GM19328 (cell line): ENCODE measurements around the gene RGL4.

Experiments used
- ATAC-seq: cut with Tn5 transposase; IDR thresholded peaks from one replicate; pipeline ENCODE4 v1.9.1; 2021; ENCODE audit warnings: mild to moderate bottlenecking, moderate library complexity; ENCODE audit not compliant: unreplicated experiment

The RGL4 gene

DNA sequence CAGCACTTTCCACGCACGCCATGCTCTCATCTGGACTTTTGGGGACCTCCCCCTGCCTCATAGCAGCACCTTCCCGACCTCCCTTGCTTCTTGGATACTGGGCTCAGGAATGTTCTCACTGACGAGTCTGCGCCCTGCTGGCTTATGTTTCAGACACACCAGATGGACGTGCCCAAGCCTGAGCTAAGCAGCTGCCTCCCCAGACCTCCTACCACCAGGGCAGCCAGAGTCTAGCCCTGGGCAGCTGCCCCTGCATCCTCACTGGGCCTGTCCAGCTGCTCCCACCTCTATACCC, 13.2 kb upstream of the RGL4 start:
- no peak for ATAC-seq

DNA sequence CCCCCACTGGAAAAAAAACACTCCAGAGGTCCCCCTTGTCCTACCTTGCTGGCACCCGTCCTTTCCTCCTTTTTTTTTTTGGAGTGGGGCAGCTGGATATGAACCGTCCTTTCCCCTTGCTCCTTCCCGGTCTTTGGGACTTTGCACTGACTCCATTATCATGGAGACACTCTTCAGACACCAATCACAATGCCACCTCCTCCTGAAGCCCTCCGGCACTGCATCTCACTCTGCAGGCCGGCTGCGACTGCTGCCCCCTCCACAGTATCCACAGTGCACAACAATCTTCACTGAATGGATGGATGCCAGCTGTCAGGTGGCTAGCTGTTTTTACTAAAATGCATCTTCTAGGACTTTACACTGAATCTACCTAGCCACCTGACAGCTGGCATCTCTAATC, 12.7 kb upstream of the RGL4 start:
- no peak for ATAC-seq

DNA sequence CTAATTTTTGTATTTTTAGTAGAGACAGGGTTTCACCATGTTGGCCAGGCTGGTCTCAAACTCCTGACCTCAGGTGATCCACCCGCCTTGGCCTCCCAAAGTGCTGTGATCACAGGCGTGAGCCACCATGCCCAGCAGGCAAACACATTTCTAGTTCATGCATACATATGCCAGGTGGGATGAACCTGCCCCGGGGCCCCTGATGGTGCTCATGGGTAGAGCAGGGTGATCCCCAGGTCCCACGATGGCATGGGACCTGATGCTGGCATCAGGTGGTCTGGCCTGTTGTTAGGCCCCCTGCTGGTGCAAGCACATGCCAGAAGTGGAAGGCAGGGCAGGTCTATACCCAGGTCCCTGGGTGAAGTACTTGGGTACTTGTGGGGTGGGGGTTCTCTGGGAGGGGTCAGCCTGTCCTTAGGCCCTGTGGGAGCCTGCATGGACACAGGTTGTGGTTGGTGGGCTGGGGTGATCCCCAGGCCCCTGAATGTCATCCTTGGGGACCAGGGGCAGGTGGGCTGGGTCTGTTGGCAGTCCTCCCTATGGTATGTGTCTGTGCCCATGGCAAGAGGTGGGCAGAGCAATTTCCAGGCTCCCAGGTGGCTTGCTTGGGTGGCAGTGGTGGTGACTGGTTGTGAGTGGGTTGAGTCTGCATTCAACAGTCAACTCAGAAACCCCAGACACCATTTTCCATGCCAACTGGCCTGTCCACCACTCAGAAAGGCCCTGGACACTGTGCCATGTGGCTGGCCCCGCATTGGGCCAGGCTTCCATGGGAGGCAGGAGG, 9.6 kb upstream of the RGL4 start:
- ATAC-seq: no peak

DNA sequence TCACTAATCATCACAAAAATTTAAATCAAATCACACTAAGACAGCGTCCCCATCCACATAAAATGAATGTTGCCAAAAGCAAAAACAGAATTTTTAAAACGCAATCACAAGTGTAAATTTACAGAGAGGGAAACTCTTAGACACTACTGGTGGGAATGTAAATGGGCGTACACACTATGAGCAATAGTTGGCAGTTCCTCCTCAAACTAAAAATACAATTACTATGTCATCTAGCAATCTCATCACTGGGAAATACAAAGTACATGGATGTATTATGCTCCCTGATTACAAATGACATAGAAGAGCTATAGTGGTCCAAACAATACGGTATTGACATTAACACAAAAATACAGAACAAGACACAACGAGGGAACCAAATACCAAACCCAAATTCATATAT, 8.7 kb upstream of the RGL4 start:
- ATAC-seq: no peak

DNA sequence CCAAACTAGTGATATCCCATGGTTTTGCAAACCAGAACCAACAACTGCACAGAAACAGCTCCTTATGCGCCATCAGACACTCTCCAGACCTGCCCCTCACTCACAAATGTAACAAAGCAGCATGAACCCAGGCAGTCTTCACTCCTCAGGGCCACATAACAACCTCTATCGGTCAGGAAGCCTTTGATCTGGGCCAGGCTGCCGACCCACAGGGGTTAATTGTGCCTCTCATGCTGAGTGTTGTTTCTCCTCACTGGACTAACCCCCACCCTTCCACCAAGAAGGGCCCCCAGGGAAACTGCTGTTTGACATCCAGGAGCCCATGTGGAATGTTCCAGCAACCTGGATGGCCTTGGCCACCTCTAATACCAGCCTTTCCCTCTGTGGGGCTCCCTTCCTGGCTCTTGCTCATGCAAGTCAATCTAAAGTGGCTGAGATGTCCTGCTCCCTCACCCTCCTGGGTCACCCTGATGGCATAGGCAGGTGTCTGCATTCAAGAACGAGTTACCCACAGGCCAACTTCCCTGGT, 7.9 kb upstream of the RGL4 start:
- ATAC-seq: no peak

DNA sequence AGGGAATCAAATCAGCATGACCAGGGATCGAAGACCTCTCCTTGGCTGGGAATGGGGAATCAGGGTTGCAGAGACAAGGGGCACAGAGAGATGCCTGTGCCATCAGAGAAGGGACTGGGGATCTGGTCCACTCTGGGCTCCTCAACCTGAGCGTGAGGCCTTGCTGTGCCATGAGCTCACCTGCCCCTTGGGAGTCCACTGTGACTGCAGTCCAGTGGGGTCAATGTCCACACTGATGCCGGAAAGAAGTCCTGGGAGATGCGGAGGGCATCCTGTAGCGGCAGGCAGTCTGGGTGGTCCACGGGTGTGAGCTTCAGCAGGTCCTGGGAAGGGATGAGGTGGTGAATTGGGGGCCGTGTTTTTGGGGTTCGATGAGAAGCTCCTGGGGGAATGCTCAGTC, 7.3 kb upstream of the RGL4 start:
- ATAC-seq: no peak

DNA sequence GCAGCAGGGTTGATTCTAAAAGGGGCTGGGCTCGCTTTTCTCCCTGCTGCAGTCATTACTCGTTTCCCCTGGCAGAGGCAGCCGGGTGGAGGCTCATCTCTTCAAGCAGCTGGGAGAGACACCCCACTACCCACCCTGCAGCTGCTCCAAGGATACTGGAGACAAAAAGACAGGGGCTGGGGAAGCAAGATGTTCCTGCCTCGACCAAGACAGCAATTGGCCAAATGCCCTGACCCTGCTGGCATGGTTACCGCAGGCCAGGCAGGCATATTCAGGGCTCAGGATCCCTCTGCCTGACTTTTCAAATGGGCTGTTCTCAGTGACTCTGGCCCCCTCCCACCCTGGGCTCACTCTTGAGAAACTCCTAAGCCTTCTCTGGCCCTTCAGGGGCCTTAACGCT, 6.8 kb upstream of the RGL4 start:
- ATAC-seq: no peak

DNA sequence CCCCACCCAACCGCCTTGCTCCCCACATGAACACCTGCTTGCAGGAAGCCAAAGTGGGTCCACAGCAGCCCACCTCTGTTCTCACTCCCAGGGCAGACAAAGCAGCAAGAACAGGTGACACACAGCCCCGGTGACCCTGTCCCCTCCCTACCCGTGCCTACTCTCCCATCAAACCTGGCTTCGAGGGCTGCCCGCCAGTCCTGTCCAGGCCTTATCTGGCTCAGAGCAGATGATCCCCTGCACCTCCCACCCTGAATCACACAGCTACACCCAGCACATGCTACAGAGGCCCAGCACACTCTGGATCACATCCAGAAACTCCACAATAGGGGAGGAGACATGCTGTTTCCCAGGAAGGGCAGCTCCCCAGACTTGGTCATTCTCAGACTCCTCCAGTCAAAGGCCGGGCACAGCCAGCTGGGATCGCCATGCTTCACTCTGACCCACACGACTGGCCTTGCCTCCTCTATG, 6.2 kb upstream of the RGL4 start:
- ATAC-seq: no peak

DNA sequence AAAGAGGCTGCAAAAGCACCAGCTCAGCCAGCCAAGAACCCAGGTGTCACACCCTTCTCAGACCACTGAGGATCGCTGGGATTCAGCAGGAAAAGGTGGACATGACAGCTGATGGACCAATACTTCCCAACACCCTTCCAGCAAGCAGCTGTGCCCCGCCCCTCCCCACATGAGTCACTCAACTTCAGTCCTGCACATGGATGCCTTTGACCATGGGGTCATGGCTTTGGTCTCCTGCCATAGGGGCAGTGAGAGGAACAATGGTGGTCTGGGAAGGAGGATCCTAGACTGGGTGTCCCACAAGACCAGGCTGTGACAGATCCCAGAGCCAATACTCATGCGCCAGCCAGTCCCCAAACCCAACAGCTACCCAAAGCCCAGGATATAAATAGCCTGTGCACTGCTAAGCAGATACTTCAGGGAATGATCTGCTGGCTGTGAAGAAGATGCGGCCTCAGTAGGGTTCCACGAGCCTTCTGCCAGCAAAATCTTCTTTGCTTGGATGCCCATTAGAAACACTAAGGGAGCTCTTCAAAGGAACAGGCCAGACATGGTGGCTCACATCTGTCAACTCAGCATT, 5.5 kb upstream of the RGL4 start:
- no peak for ATAC-seq

DNA sequence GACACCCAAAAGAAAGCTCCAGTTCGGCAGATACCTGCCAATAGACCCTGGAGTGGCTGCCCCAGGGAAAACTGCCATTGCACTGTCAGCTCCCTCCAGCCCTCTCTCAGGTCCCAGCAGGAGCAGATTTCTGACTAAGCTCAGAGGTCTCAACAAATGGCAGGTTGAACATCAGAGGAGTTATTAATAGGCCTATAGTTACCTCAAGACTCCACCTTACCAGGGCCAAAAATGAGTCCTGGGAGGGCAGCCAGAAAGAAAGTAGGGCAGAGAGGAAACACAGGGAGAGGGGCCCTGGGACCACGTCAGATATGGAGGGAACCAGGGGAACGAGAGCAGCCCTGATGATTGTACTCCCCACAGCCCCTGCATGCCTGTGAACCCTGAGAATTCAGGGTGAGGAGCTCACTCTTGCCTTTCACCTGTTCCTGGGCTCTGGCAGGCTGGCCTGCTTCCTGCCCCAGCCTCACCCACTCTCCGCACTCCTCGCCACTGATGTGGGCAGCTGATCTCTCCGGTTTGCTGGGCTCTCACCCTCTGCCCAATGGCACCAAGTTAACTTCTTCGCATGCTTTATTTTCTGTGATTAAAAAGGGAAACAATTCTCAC, 4.3 kb upstream of the RGL4 start:
- ATAC-seq: no peak

DNA sequence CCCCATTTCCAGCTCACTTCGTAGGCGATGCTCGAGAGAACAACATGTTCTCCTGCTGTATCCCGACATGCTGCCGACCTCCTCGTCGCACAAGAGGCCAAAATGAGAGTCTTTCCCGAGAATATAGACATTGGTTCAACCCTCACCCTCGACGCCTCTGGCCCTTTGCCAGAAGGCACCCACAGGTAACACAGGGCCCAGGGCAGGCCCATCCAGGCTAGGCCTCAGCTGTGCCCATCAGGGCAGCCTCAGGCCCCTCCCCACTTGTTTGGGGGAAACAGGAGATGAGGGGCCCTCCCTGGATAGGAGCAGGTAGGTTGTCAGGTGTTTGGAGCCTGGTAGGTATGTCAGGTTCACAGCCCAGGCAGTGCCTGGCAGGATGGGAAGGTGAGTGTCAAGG, 2.7 kb upstream of the RGL4 start:
- ATAC-seq: no peak

DNA sequence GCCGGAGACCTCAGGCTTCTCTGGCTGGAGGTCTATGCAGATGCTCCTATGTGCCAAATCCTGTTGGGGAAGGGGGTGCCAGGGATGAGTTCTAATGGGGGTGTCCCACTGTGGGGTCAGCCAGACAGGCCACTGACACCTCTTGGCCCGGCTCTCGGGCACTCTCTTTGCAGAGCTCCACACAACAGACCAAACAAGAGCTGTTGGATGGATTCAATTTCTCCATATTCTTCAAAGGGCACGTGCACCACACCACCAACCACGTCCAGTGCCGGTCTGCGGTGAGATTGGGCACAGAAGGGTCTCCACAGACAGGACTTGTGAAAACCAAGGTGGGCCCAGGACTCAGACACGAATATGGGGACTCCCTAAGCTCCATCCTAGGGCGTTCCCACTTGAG, 2.2 kb upstream of the RGL4 start:
- ATAC-seq: no peak

DNA sequence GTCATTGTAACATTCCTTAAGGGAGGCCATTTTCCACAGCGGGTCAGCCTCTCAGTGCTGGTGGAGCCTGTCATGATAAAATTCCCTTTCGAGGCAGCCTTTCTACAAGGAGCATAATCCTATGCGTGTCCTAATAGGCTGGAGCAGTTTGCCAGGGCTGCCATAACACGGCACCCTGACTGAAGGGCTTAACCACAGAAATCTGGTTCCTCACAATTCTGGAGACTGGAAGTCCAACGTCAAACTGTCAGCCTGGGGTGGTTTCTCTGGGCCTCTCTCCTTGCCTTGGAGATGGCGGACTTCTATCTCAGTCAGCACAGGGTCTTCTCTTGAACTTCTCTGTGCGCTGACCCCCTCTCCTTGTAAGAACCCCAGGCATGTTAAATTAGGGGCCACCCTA, 1.4 kb upstream of the RGL4 start:
- ATAC-seq: no peak

DNA sequence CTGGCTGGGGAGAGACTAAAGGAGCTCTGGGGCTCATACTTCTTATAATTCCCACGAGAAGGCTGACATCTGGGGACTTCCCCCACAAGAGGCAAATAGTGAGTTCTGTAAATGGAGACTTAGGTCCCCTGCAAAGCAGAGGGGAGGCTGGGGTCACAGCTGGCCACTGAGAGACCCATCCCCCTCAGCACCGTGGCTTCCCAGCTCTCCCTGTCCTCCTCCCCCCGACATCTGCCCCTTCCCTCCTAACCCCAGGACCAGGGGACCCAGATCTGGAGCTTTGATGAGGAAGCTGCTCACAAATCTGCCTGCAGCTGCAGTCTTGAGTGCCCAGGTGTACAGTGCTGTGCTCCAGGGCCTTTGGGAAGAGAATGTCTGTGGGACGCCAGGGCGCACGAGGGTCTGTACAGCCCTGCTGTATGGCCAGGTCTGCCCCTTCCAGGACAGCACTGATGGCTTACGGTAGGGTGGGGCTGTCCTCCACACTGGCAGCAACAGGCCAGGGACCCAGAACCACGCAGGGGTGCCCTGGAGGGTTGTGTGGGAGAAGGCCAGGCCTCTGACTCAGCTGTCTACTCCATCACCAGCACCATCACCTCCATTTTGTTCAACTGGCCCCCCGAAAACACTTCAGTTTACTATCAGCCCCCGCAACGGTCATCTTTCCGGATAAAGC, 1.1 kb downstream of the RGL4 start:
- ATAC-seq: no peak

DNA sequence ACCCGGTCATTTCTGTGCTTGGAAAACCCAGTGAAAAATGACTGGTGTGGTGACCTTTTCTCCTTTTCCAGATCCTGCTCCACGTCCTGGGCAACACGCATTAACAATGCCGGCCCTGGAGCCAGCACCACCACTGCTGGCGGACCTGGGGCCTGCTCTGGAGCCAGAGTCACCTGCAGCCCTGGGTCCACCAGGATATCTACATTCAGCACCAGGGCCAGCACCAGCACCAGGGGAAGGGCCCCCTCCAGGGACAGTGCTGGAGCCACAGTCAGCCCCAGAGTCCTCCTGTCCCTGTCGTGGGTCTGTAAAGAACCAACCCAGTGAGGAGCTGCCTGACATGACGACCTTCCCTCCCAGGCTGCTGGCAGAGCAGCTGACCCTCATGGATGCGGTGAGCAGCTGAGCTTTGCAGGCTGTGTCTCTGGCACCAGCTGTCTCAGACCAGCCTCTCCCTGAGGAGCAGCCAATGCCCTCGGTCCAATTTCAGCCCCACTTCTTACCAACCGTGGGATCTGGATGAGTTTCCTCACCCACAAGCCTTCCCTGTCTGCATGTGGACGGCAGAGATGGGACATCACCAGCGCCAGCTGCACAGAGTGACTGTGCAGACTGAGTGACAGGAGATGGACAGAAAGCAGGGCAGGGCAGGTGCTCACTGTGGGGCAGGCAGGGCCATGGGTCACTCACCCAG, 1.9 kb downstream of the RGL4 start:
- ATAC-seq: no peak

DNA sequence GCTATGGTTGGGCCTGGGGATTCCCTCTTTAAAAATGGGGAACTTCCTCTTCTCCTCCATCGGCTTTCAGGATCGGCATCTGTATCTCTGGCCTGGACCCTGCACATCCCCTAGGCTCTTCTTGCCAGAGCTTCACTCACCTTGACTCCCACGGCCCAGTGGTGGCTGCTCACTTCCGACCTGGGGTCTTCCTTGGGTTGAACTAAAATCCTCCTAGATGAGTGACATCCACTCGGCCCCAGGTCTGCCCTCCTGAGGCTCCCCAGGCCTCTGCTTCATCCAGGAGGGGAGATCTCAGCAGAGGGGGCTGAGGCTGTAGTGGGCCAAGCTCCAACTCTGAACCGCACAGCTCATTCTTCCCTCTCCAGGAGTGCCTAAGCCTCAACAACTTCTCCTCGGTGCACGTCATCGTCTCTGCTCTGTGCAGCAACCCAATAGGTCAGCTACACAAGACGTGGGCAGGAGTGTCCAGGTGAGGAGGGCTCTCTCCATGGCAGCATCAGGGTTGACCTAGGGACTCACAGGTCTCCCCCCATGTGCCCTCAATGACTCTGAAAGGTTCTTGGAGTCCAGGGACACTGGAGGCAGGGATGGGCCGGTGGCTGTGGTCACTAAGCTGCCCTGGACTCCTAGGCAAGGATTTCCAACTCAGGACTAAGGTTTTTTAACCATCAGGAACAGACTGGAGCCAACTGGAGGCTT, 3.3 kb downstream of the RGL4 start:
- ATAC-seq: no peak

DNA sequence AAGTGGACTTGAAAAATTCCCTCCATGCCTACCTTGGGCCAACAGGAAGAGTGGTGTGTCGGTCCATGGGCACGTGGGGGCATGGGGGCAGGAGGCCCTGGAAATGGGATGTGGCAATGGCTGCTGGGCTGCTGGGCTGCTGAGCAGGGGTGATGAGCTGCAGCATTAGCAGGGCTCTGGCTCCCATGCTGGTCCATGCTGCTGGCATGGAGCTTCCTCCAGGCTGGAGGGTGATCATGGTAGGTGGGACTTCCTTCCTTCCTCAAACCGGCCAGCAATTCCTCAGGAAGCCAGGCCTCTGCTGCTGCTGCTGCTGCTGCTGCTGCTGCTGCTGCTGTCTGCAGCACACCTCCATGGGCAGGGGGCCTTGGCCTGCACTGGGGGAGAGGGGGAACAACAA, 4.3 kb downstream of the RGL4 start:
- no peak for ATAC-seq

DNA sequence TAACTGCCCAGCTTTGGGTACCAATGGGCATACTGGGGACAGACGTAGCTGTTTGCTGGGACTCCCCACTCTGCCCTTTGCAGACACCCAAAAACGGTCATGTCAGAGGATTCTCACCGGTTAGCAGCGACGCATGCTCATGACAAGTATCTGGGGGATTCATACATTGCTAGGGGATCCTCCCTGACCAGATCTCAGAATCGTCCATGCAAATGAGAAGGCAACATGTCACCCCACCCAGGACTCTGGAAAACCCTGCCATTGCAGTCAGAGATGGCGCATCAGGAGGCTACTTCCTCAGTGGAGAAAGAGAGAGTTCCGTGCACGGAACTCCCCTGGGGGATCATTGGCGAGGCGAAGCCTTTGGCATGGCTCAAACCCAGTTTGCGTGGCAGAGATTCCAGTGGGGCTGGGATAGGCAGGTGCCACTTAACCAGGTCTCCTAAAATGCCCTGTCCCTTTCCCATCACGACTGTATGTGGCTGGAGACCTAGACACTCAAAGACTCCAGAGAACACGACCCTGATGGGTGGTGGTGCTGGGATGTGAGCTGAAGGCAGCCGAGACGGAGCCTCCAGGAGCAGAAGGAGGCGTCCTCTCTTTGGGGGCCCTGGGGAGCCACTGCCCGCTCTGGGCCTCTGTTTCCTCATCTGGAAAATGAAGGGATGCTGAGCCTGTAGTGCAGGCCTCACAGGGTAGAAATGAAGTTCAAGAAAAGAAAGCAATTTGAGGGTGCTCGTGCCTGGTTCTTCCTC, 4.9 kb downstream of the RGL4 start:
- ATAC-seq: no peak

DNA sequence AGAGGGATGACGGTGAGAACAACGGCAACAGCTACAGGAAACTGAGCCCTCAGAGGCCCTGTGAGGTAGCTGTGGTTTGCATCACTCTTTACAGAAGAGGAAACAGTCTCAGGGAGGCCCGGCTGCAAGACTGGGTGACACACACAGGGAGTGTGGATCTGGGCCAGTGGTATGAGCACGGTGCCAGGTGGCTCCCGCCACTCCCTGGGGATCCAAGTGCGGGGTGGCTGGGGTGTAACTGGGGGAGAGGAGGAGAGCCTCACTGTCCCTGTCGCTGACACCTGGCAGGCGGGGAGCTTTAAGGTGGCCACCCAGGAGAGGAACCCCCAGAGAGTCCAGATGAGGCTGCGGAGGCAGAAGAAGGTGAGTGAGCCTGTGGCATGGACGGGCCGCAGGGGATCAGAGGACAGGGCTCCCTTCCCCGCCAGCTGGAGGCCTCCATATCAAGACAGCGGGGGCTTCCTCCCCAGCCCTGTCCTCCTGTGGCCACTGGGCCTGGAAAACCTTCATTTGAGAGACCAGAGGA, 5.6 kb downstream of the RGL4 start:
- ATAC-seq: peak; percentile 73
